HG03460 (cell line): ENCODE results near the gene COLQ.
"Not testable (repeated sequence)": the region's sequence is repeated elsewhere in the genome, so short reads cannot be mapped to it uniquely, and the experiment has no call there.

Experiments used
- ATAC-seq: cut with Tn5 transposase; IDR thresholded peaks from one replicate; pipeline ENCODE4 v1.9.1; 2021; ENCODE audit not compliant: unreplicated experiment

The COLQ gene

GRCh38 chr3:15521573-15521965 is at the start of gene COLQ:
Gene COLQ (minus strand): TSS chr3:15521706. CDS start chr3:15521625, 81 bp downstream.
- no peak for ATAC-seq

DNA sequence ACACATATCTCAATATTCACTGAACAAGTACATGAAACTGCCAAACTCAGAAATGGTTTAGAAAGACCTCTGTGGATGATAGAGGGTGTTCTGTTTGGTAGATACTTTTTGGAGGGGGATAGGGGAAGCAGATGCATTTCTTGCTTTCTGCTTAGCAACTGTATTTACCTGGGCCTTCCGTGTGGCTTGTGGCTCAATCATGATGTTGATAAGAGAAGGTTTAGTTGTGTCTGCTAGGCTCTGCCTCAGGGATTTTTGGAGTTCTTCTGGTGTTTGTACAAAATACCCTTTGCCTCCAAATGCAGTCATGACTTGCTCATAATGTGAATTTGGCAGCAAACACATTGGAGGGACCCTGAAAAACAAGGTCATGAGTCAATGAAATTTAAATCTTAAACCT is 41.7 kb upstream of the COLQ start:
- no peak for ATAC-seq

DNA sequence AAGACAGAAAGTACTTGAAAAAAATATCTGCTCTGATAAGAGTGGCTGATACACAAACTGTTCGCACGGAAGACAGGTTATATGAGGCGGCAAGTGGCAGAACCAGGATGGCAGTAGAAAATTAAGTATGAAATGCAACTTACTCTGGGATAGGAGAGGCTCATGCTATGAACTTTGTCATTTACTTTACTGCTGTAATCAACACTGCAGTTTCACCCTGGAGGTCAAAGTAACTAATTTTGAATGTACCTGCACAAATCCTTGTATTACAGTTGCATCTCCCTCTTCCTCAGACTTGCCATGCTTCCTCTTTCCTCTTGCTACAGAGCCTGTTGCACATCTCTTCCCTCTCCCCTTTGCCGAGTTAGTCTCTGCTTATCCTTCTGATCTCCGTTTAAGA is 41.1 kb upstream of the COLQ start:
- ATAC-seq: no peak

GRCh38 chr3:15558581-15558980 is 37.1 kb upstream of the COLQ start:
- ATAC-seq: no peak

DNA sequence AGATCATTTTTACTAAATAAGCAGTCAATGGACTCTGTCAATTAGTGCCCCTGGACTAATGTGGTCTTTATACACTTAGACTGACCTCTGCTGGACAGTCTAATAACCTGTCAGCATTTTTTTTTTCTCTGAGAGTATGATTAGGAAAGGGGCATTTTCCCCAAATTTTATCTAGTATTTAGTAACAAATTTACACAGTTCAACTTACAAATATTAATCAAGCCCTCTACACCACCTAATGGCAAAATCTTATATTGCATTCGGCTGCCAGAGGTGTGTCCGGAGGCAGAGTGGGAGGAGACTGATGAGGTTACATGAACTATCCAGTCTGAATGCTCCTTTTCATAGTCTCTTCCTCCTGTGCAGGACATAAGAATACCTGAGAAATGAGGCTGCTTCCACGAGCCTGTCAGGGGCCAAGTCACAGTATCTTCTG is 36.0 kb upstream of the COLQ start:
- peak; percentile 57 for ATAC-seq

GRCh38 chr3:15556512-15556911 is 35.0 kb upstream of the COLQ start:
- ATAC-seq: peak; percentile 91

DNA sequence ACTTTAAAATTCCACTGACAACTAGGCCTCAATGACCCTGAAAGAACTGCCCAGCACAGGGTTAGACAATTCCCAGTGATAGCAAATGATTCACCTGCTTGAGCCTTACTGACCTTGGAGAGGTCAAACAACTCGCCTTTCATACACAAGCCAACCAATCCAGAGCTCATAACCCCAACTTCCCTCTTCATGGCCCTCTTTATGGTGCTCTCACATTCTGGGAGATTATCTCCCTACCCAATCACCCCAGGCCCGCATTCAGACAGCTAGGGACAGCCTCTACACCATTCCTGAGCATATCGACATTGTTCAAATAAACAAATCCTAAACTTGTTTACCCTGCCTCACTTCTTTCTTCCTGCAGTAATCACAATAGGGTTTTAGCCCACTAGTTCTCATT is 32.2 kb upstream of the COLQ start:
- no peak for ATAC-seq

- no peak for ATAC-seq
Observed at GRCh38 chr3:15551902-15552301, 30.4 kb upstream of the COLQ start.

DNA sequence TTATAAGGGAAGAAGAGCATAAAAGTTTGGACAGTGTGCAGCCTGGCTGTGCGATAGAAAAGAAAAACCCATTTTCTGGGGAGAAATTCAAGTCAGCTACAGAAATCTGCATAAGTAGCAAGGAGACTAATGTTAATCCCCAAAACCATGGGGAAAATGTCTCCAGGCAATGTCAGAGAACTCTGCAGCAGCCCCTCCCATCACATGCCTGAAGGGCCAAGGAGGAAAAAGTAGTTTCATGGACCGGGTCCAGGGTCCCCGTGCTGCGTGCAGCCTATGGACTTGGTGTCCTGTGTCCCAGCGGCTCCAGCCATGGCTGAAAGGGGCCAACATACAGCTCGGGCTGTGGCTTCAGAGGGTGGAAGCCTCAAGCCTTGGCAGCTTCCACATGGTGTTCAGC is 28.3 kb upstream of the COLQ start:
- no peak for ATAC-seq

DNA sequence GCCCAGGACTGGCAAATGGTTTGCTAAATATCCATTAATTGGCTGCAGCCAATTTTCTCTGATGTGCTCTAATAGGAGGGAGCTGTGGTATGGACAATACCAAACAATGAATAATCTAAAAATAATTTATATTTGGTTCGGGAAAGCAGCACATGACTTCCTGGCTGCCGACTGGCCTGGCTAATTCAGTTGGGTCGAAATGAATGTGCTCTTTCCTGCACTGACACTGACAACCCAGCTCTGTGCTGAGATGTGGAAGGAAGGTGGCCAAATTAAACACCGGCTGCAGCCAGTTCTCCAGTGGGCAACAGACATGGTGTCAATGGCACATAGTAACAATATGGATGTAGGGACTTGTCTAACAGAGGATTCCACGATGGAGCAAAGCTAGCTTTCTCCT is 21.1 kb upstream of the COLQ start:
- ATAC-seq: no peak

DNA sequence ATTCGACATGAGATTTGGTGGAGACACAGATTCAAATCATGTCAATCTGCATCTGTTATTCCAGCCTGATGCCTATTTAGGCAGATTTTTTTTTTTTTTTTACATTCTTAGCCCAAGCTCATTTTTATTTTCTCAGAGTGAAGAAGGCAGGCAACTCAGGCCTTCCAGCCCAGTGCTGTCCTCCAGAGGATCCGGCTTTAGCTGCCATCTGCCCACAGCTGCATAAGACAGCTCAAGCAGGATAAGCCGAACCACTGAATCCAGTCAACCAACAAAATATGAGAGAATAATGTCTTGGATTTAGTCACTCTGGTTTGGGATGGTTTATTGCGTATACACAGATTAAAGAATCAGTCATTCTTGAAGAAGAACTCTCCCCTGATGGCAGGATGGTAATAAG is 19.9 kb upstream of the COLQ start:
- ATAC-seq: no peak

DNA sequence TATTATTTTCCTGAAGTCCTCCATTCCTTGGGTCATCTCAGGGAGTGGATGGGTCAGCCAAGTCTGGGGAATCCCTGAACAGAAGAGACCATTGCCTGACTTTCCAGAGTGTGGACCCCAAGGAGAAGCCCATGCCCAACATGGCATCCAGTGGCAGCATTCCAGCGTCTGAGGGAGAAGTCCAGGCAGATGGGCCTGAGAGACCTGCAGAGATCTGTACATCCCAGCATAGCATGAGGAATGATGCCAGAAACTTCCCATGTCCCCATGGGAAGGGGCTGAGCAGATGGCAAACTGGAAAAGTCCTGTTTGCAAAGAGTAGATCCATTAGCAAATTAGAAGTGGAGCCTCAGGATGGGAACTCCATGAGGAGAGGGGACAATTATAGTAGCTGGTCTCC is 17.6 kb upstream of the COLQ start:
- no peak for ATAC-seq

DNA sequence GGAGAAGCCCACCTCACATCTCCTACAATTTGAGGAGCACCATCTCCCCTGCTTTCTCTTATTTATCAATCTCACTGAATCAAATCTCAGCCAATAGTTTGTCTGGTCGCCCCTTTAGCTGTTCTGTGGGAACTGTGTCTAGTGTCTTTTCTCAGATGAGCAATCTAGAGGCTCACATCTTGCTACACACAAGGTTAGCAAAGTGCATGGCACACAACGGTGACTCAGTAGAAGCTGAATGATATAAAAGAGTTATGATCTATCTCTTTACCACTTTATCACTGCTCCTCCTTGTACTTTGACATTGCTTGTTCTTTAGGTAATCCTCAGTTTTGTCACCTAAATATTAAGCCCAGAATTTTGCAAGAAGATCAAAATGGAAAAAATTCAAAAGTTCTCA is 16.8 kb upstream of the COLQ start:
- no peak for ATAC-seq

GRCh38 chr3:15536856-15537255 is 15.3 kb upstream of the COLQ start:
- ATAC-seq: no peak

GRCh38 chr3:15535732-15536131 is 14.2 kb upstream of the COLQ start:
- ATAC-seq: no peak

- not testable (repeated sequence) for ATAC-seq
Observed at GRCh38 chr3:15532614-15533013, 11.1 kb upstream of the COLQ start.

GRCh38 chr3:15531346-15531745 is 9.8 kb upstream of the COLQ start:
- ATAC-seq: no peak

DNA sequence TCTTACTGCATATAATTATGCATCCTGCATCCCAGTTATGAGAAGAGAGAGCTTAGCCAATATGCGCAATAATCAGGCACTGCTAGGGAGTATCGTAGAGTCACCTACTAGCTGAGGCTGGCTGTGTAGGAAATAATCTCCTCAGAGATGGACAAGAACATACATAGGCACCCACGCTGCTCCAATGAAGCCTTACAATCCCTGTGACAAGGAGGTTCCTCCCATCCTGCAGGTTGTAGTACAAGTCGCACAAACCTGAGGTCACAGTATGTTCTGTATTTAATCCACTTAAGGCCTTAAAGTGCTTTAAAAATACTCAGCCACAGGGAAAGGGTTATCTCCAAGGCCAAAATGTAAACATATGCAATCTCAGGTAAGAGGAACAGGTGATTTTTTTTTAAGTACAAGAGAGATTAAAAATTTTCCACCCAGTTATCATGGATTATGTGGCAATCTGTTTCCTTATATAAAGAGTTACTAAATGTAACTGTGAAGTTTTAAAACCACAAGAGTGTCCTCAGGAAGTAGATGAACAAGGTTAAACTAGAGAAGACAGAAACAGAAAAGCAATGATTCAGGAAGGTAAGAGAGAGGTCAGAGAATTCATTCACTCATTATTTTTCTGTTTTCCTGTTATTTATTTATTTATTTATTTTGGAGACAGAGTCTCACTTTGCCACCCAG is 7.5 kb upstream of the COLQ start:
- no peak for ATAC-seq

DNA sequence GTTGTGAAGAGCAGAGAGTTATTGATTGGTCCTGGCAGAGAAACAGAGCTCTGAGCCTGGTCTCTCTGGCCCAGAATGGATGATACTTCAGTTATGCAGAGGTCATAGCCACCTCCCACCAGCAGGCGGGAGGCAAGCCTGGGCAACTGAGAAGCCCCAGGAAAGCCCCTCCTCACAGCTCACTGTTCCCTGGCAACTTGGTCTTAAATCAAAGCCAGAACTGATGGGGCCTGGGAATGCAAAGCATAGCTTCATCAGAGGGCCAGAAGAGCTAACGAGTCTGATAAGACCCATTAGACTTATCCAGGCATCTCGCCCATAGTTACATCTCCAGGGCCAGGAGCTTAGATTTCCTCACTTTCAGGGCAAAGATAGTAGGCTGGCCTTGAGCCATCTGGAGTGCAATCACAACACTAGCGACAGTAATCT is 5.5 kb upstream of the COLQ start:
- ATAC-seq: no peak

- no peak for ATAC-seq
Observed at GRCh38 chr3:15525790-15526189, 4.3 kb upstream of the COLQ start.

- ATAC-seq: no peak
Observed at GRCh38 chr3:15523660-15524417, 2.3 kb upstream of the COLQ start.

DNA sequence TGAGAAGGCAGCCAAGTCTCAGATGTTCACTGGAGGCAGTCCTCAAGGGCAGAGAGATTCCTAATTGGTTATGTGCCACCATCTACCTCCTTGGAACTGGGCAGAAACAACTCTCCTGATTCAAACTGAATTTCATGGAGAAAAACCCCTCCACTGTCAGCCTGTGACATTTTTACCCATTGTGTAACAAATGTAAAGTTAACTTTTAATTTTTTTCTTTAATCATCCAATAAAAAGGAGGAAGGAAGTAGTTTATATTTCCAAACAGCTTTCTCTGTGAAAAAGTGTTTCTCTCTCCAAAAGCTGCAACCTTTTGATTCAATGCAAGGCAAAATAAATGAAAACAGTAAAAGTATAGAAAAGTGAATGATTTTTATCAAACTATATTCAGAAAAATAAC is 510 bp upstream of the COLQ start:
- no peak for ATAC-seq
